GM18526 (cell line): Measurements from ENCODE around the gene IL17RA.

Experiments used
- POLR2A ChIP-seq: IDR thresholded peaks from 3 replicates; pipeline ENCODE4 v1.6.1; 2011; ENCODE audit not compliant: insufficient read length; ENCODE audit errors: extremely low read depth

The IL17RA gene, protein sequence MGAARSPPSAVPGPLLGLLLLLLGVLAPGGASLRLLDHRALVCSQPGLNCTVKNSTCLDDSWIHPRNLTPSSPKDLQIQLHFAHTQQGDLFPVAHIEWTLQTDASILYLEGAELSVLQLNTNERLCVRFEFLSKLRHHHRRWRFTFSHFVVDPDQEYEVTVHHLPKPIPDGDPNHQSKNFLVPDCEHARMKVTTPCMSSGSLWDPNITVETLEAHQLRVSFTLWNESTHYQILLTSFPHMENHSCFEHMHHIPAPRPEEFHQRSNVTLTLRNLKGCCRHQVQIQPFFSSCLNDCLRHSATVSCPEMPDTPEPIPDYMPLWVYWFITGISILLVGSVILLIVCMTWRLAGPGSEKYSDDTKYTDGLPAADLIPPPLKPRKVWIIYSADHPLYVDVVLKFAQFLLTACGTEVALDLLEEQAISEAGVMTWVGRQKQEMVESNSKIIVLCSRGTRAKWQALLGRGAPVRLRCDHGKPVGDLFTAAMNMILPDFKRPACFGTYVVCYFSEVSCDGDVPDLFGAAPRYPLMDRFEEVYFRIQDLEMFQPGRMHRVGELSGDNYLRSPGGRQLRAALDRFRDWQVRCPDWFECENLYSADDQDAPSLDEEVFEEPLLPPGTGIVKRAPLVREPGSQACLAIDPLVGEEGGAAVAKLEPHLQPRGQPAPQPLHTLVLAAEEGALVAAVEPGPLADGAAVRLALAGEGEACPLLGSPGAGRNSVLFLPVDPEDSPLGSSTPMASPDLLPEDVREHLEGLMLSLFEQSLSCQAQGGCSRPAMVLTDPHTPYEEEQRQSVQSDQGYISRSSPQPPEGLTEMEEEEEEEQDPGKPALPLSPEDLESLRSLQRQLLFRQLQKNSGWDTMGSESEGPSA

DNA sequence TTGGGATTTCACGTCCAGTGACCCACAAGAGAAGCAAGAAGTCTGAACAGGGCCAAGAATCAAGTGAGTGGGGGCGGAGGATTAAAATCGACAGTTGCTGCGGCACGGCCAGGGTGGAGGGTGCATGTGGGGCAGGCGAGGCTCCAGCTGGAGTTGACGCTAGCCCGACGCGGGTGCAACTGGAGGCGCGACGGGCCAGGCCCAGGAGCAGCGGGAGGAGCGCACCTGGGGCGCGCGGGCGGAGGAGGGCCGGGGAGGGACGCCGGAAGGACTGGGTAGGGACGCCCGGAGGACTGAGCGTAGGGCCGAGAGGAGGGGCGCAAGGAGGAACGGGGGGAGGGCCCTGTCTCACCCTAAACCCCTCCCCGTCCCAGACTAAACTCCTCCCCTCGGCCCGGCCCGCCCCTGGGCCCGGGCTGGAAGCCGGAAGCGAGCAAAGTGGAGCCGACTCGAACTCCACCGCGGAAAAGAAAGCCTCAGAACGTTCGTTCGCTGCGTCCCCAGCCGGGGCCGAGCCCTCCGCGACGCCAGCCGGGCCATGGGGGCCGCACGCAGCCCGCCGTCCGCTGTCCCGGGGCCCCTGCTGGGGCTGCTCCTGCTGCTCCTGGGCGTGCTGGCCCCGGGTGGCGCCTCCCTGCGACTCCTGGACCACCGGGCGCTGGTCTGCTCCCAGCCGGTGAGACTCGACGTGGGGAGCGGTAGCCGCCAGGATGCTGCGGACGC is at the start of gene IL17RA:
Gene IL17RA (plus strand): TSS at position 447 of the 723 bp plus-strand sequence. CDS start 92 bp downstream, at position 539.
- TF ChIP-seq POLR2A, result peak; percentile 72

DNA sequence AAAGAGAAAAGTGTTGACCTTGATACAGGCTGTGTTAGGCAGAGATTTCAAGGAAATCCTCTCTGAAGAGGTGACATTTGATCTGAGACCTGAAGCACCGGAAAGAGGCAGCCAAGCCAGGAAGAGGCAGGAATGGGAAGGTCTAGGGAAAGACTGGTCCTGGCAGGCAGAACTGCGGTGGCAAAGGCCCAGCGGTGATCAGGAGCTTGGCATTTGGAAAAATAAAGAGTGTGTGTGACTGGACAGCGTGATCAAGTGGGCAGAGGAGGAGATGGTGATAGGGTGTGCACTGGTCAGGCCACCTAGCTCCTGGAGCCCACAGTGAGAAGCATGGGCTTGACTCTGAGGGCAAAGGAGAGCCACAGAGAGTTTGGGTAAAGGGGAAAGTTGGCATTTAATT is 49.6 kb upstream of the IL17RA start:
- TF ChIP-seq POLR2A, result no peak

DNA sequence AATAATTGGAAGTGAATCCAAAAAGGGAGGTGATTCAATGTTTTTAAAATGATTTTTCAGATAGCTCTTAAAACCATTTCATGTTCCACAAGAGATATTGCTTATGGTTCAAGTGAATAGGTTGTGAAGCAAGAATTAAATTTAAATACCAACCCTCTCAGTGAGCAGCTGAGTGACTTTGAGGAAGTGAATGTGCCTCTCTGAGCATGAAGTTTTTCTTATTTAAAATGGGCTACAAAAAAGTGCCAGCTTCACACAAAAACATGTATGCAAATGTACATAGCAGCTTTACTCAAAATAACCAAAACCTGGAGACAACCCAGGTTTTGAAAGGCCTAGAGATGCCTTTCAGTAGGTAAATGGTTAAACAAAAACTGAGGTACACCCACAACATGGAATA is 41.3 kb upstream of the IL17RA start:
- no peak for TF ChIP-seq POLR2A

DNA sequence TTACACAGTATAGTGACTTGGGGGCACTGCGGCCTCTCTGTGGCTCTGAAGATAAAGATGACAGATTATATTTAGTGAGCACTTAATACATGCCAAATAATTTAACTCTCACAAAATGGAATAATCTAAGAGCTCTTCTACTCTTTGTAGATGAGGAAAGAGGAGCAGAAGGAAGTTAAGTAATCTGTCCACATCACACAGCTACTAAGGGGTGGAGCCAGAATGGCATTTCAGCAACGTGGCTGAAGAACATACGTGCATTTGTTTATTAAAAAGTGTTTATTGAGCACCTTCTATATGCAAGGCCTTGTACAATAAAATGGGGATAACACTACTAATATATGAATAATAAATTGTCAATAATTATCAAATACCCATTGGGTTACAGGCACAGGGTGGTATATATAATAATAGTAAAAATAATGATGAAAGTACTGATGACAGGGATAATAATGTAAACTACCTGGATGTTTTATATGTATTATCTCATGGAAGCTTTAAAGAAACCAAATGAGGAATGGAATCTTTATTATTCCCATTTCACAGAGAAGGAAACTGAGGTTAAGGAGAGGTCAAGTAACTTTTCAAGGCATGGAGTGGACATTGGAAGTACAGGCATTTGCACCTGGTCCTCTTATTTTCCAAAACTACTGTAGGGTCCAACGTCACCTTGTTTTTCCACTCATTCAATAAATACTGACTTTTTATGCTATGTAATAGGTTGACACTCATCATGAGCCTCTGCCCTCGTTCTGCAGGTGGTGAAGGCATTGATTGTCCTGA is 38.0 kb upstream of the IL17RA start:
- TF ChIP-seq POLR2A, result no peak

DNA sequence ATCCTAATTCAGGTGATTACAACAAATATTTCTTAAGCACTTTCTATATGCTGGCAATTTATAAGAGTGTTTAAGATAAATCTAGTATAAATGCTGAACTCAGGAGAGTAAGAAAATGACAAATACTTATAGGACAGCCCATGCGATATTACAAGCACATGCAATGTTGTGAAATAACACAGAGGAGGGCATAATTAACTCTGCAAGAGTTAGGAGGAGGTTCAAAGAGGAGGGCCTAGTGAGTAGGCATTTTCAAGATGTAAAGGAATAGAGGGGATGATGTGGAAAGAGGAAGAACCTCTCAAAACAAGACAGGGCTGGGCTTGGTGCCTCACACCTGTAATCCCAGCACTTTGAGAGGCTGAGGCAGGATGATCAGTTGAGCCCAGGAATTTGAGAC is 37.1 kb upstream of the IL17RA start:
- TF ChIP-seq POLR2A, result no peak

DNA sequence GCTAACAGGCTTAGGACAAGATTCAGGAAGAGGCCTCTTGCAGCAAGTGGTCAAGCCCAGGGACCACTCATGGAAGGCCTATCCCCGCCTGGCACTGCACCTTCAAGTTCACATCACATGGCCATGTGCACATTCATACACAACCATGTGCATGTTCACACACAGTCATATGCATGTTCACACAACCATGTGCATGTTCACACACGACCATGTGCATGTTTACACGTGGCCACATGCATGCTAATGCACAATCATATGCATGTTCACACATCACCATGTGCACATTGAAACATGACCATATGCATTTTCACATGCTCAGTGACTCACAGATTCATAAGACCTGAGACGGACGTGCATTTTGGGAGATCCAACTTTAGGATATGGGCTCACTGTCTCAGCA is 28.7 kb upstream of the IL17RA start:
- TF ChIP-seq POLR2A, result no peak

DNA sequence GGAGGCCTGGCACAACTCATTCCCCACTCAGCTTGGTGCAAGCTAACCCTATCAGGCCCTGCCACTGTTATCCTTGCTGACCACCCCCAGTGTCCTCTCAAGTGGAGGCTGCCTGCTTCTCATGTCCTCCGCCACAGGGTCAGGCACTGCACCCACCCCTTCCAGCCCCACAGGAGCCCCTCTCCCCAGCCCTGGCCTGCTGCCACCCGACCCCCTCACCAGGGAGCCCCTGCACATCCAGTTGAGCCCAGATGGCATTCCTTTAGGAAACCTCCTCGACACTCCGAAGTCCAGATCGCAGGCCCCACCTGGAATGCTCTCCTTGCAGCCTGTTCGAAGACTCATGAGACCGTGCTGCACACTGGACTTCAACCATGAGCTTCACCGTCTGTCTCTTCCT is 28.0 kb upstream of the IL17RA start:
- TF ChIP-seq POLR2A, result no peak

DNA sequence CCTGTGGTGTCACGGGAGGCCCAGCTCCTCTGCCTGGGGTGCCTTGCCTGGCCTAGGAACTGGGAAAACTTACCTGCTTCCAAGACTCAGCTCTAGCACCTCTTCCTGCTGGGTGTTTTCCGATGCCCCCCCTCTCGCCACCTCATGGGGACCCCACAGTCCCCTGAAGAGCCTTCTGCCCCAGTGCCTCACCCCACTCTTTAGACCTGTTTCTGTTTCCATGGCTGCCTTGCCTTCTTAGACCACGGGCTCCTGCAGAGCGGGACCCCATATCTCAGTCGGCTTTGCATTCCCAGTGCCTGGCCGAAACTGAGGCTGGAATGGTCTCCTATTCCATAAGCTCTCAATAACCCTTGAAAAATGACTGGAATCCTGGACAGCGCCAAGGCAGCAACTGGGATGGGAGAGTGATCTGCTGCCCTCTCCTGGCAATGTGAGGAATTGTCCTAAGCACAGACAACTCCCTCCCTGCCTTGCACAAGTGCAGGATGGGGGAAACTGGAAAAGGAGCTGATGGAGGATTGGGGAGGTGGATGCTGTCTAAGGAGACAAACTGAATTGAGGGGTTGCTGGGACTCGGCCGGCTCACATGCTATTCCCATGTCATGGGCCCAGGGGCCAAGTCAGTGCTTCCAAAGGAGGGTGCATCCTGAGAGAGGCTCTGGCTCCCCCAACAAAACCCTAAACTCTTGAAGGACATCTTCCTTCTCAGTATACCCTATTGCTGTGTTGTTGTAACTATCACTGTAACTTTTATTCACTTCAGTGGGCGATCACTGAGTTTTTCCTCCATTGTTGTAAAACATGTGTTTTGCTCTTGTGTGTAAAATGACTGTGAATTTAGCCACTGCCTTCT is 26.6 kb upstream of the IL17RA start:
- TF ChIP-seq POLR2A, result no peak

DNA sequence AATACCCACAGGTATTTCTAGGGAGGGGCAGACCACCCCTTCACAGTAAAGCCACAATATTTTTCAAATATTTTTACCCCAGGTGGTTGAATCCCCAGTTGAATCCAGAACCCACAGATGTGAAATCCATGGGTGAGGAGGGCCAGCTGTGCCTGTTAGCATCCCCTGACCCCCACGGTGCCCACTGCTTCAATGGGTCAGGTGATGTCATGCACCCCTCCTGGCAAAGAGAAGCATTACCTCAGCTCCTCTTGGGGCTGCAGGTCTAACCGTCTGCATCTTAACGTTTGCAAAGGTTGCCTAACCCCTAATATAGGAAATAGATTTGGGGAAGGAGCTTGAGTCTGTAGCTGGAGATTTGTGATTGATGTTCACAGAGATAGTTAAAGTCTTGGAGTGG is 24.7 kb upstream of the IL17RA start:
- no peak for TF ChIP-seq POLR2A

DNA sequence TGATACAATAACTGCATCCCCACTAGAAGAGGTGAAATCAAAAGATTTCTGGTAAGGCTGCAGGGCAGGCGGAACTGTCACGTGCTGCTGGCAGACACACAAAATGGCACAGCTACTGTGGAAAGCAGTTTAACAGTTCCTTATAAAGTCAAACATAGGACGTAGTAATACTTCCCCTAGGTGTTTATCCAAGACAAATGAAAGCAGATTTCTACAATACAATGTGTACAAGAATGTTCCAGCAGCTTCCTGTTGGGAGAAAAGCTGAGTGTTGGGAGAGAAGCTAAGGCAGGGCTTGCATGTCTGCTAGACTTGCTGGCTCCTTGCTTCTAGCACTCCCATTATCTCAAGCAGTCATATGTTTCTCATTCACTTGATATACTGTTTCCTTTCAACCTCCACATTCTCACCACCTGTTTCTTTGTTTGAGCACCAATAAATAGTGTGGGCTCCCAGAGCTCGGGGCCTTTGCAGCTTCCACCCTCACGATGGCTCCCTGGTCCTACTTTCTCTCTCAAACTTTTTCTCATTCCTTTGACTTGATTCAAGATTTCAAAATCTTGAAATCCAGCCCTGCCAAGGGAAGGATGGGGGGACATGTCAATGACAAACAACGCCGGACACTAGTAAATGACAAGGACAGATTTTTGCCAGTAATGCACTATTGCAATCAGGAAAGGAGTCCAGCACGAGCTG is 21.2 kb upstream of the IL17RA start:
- no peak for TF ChIP-seq POLR2A

DNA sequence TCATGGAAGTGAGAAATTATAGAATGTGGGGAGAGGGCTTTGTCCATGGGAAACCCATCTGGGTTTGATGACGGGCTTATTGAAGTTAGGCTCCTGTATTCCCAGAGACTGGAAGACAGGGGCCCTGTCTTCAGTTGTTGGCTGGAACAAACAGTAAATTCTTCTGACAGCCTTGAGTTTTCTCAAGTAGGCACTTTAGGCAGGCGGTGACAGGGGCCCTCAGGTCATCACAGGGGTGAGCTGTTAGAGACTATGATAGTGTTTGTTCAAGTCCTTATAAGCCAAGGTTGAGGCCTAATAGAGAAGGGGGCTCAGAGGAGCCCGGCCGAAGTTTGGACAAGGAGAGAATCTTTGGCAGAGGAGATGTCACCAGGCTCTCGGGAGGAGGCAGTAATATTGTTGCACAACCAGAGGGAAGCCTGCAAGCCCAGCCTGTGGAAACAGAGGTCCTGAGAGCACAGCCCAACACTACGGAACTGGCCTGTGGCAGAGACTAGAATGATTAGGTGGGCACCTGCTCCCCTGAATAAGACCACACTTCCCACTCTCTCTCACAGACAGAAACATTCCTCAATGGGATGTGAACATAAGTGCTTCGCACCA is 20.2 kb upstream of the IL17RA start:
- no peak for TF ChIP-seq POLR2A

DNA sequence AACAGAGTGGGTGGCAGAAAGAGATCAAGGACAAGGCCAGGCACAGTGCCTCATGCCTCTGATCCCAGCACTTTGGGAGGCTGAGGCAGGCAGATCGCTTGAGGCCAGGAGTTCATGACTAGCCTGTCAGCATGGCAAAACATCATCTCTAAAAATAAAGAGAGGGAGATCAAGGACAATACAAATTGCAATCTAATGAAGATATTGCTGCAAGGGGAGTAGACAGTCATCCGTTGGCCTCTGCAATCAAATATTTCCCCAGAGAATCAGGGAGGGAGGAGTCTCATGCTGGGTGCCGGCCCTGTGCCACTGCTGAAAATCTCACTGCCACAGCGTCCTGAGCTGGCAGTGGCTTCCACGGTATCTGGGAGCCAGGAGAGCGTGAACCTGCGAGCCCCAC is 19.4 kb upstream of the IL17RA start:
- no peak for TF ChIP-seq POLR2A

DNA sequence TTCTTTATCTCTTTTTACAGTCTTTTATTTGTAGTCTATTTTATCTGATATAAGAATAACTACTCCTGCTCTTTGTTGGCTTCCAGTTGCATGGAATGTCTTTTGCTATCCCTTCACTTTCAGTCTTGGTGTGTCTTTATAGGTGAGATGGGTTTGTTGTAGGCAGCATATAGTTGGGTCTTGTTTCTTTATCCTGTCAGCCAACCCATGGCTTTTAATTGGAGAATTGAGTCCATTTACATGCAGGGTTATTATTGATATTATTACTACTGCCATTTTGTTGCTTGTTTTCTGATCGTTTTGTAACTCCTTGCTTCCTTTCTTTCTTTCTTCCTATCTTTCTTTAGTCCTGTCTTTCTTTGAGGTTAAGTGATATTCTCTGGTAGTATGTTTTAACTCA is 11.9 kb upstream of the IL17RA start:
- no peak for TF ChIP-seq POLR2A

DNA sequence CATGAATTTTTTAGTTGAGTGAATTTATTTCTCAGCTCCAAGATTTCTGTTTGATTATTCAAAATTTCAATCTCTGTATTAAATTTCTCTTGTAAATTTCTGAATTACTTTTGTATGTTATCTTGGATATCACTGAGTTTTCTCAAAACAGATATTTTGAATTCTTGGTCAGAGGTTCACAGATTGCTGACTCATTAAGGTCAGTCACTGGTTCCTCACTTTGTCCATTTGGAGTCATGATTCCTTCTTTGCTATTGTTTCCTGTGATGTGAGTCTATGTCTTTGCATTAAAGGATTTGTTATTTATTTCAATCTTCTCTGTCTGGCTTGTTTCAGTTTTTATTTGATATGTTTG is 10.2 kb upstream of the IL17RA start:
- TF ChIP-seq POLR2A, result no peak
